Nucleus accumbens (tissue), 56 donors: Measurements from ENCODE around the gene AJUBA.
A peak's percentile ranks its signal among the peaks of the same experiment; 100 is the strongest.
"Not testable (repeated sequence)": the region's sequence is repeated elsewhere in the genome, so short reads cannot be mapped to it uniquely, and the experiment has no call there.

ENCODE experiments used
- DNase-seq, 56 donors: peaks; one replicate each; lab custom pipeline; 2025; lab: John Stamatoyannopoulos, UW

Gene AJUBA

GRCh38 chr14:23006544-23007419 is 24.4 kb upstream of the AJUBA start:
- DNase-seq, result peak; percentile 78 to 99 (median 96)

GRCh38 chr14:23006188-23006534 is 23.8 kb upstream of the AJUBA start:
- no peak for DNase-seq

GRCh38 chr14:23005451-23006187 is 23.3 kb upstream of the AJUBA start:
- DNase-seq, result no peak

- not testable (repeated sequence) for DNase-seq
Measured at GRCh38 chr14:23004274-23004673, 21.9 kb upstream of the AJUBA start.

GRCh38 chr14:23002592-23002991 is 20.2 kb upstream of the AJUBA start:
- DNase-seq, result no peak

GRCh38 chr14:23000860-23001259 is 18.5 kb upstream of the AJUBA start:
- no peak for DNase-seq

- no peak for DNase-seq
Measured at GRCh38 chr14:22998329-22999012, 16.1 kb upstream of the AJUBA start.

GRCh38 chr14:22997676-22998323 is 15.4 kb upstream of the AJUBA start:
- DNase-seq, result no peak

- no peak for DNase-seq
Measured at GRCh38 chr14:22996768-22997654, 14.7 kb upstream of the AJUBA start.

- DNase-seq, result no peak
Measured at GRCh38 chr14:22995889-22996625, 13.7 kb upstream of the AJUBA start.

GRCh38 chr14:22994762-22995275 is 12.5 kb upstream of the AJUBA start:
- DNase-seq, result peak in 9 of 56 donors; percentile 2 to 45 (median 6)

- DNase-seq, result no peak
Measured at GRCh38 chr14:22993517-22993916, 11.2 kb upstream of the AJUBA start.

GRCh38 chr14:22991852-22992251 is 9.5 kb upstream of the AJUBA start:
- DNase-seq, result no peak

GRCh38 chr14:22987291-22987690 is 4.9 kb upstream of the AJUBA start:
- no peak for DNase-seq

- peak in 54 of 56 donors; percentile 7 to 95 (median 72) for DNase-seq
Measured at GRCh38 chr14:22986508-22987054, 4.2 kb upstream of the AJUBA start.

- no peak for DNase-seq
Measured at GRCh38 chr14:22985894-22986507, 3.6 kb upstream of the AJUBA start.

GRCh38 chr14:22984959-22985658 is 2.8 kb upstream of the AJUBA start:
- no peak for DNase-seq
